Karpas-422 (cell line): ENCODE data around the gene TEAD4. TPM values are rescaled to one million over a fixed set of nuclear protein-coding genes. Genes with fewer than 3 reads are reported as not detected.

ENCODE experiments used
- DNase-seq: peaks from one replicate; pipeline ENCODE4 v3.0.0-alpha.2; 2015
- H2AFZ ChIP-seq: fragments of 200-600 bp; sonication (generic); 2 replicates; pipeline ENCODE4 v1.6.1; 2014; ENCODE audit warnings: antibody characterized with exemption, low read length, mixed read lengths
- H3K27ac ChIP-seq: fragments of 200-600 bp; sonication (generic); 2 replicates; pipeline ENCODE4 v1.5.1; 2014; ENCODE audit warnings: mild to moderate bottlenecking, low read length, moderate library complexity
- H3K27me3 ChIP-seq: fragments of 200-600 bp; sonication (generic); 2 replicates; pipeline ENCODE4 v1.6.1; 2014; ENCODE audit warnings: low read length, mixed read lengths
- H3K36me3 ChIP-seq: fragments of 200-600 bp; sonication (generic); 2 replicates; pipeline ENCODE4 v1.6.1; 2014; ENCODE audit warnings: low read length, mixed read lengths; ENCODE audit not compliant: insufficient read depth
- H3K4me1 ChIP-seq: fragments of 200-600 bp; sonication (generic); 2 replicates; pipeline ENCODE4 v1.6.1; 2014; ENCODE audit warnings: mild to moderate bottlenecking, low read length, mixed read lengths
- H3K4me2 ChIP-seq: fragments of 200-600 bp; sonication (generic); 2 replicates; pipeline ENCODE4 v1.6.1; 2014; ENCODE audit warnings: low read length, low read depth, mild to moderate bottlenecking; ENCODE audit not compliant: poor library complexity, severe bottlenecking
- H3K4me3 ChIP-seq: fragments of 200-600 bp; sonication (generic); 2 replicates; pipeline ENCODE4 v1.5.1; 2014; ENCODE audit warnings: mild to moderate bottlenecking, antibody characterized with exemption, low read length, mixed read lengths
- H3K79me2 ChIP-seq: fragments of 200-600 bp; sonication (generic); 2 replicates; pipeline ENCODE4 v1.6.1; 2014; ENCODE audit warnings: mild to moderate bottlenecking, low read length, mixed read lengths
- H3K9ac ChIP-seq: fragments of 200-600 bp; sonication (generic); 2 replicates; pipeline ENCODE4 v1.6.0; 2014; ENCODE audit warnings: low read length
- H3K9me2 ChIP-seq: fragments of 200-600 bp; sonication (generic), shearing (Covaris generic); replicated peaks from 2 replicates; pipeline ENCODE4 v1.6.0; 2014; ENCODE audit warnings: mild to moderate bottlenecking, low read length, moderate library complexity; ENCODE audit not compliant: insufficient read depth
- H3K9me3 ChIP-seq: fragments of 300-700, 200-600 bp; sonication (generic); 2 replicates; pipeline ENCODE4 v1.6.1; 2014; ENCODE audit warnings: low read length, mixed read lengths
- H4K20me1 ChIP-seq: fragments of 200-600 bp; sonication (generic); 2 replicates; pipeline ENCODE4 v1.6.1; 2014; ENCODE audit warnings: mild to moderate bottlenecking, antibody characterized with exemption, low read length, low read depth; ENCODE audit not compliant: insufficient read depth
- total RNA-seq: library from RNA; depleted of rRNA; stranded (reverse); fragments of >200 nt; shearing (Covaris generic); gene quantifications from 2 replicates; pipeline ENCODE4 v1.2.3, GENCODE V29; 2014; ENCODE audit warnings: low replicate concordance

Gene TEAD4
- total RNA-seq, 1 experiment from 2014 or later: not detected

GRCh38 chr12:3005736-3006135 lies 46.5 kb downstream of the TEAD4 start:
- no peak for DNase-seq
- Histone ChIP-seq H4K20me1 (no peaks in the 10 kb centered on the region), H3K9me2 (no peaks in the 10 kb centered on the region), H3K4me3 (no peak overlapping the region), H3K27ac (no peak overlapping the region), H2AFZ (no peak overlapping the region), H3K9me3 (no peaks in the 10 kb centered on the region), H3K27me3 (no peaks in the 10 kb centered on the region), H3K4me2 (no peak overlapping the region), H3K4me1 (peaks cover 7% of the 10 kb centered on the region), H3K79me2 (no peaks in the 10 kb centered on the region), H3K9ac (no peak overlapping the region), H3K36me3 (no peaks in the 10 kb centered on the region)

- H3K27me3 ChIP-seq: no peaks in the 10 kb centered on the region
- no peak overlapping the region for H3K9ac ChIP-seq
- no peak overlapping the region for H3K4me2 ChIP-seq
- no peaks in the 10 kb centered on the region for H4K20me1 ChIP-seq
- DNase-seq: no peak
- H3K79me2 ChIP-seq: no peaks in the 10 kb centered on the region
- H2AFZ ChIP-seq: no peak overlapping the region
- no peaks in the 10 kb centered on the region for H3K4me1 ChIP-seq
- H3K9me3 ChIP-seq: no peaks in the 10 kb centered on the region
- no peak overlapping the region for H3K27ac ChIP-seq
- H3K4me3 ChIP-seq: no peak overlapping the region
- H3K9me2 ChIP-seq: no peaks in the 10 kb centered on the region
- H3K36me3 ChIP-seq: no peaks in the 10 kb centered on the region
Observed at GRCh38 chr12:3009780-3010179, 50.6 kb downstream of the TEAD4 start.

GRCh38 chr12:3010214-3010930 lies 51.2 kb downstream of the TEAD4 start:
- Histone ChIP-seq H2AFZ (no peak overlapping the region), H3K4me1 (no peaks in the 10 kb centered on the region), H3K79me2 (no peaks in the 10 kb centered on the region), H3K9me3 (no peaks in the 10 kb centered on the region), H3K27me3 (no peaks in the 10 kb centered on the region), H3K4me3 (no peak overlapping the region), H4K20me1 (no peaks in the 10 kb centered on the region), H3K36me3 (no peaks in the 10 kb centered on the region), H3K27ac (no peak overlapping the region), H3K4me2 (no peak overlapping the region), H3K9ac (no peak overlapping the region), H3K9me2 (no peaks in the 10 kb centered on the region)
- DNase-seq: no peak

GRCh38 chr12:3012786-3013185 lies 53.6 kb downstream of the TEAD4 start:
- H3K36me3 ChIP-seq: no peaks in the 10 kb centered on the region
- H3K27ac ChIP-seq: no peak overlapping the region
- no peaks in the 10 kb centered on the region for H3K79me2 ChIP-seq
- H4K20me1 ChIP-seq: no peaks in the 10 kb centered on the region
- no peak overlapping the region for H3K4me2 ChIP-seq
- DNase-seq: no peak
- no peak overlapping the region for H2AFZ ChIP-seq
- H3K27me3 ChIP-seq: no peaks in the 10 kb centered on the region
- H3K4me1 ChIP-seq: no peaks in the 10 kb centered on the region
- no peak overlapping the region for H3K4me3 ChIP-seq
- no peaks in the 10 kb centered on the region for H3K9me2 ChIP-seq
- H3K9ac ChIP-seq: no peak overlapping the region
- no peaks in the 10 kb centered on the region for H3K9me3 ChIP-seq

GRCh38 chr12:3014641-3015040 lies 55.4 kb downstream of the TEAD4 start:
- H2AFZ ChIP-seq: no peak overlapping the region
- H3K9ac ChIP-seq: no peak overlapping the region
- no peak overlapping the region for H3K4me3 ChIP-seq
- H3K4me1 ChIP-seq: no peaks in the 10 kb centered on the region
- H3K36me3 ChIP-seq: no peaks in the 10 kb centered on the region
- H3K27ac ChIP-seq: no peak overlapping the region
- H4K20me1 ChIP-seq: no peaks in the 10 kb centered on the region
- DNase-seq: no peak
- H3K4me2 ChIP-seq: no peak overlapping the region
- no peaks in the 10 kb centered on the region for H3K9me2 ChIP-seq
- no peaks in the 10 kb centered on the region for H3K9me3 ChIP-seq
- H3K79me2 ChIP-seq: no peaks in the 10 kb centered on the region
- H3K27me3 ChIP-seq: no peaks in the 10 kb centered on the region

- Histone ChIP-seq H3K27me3 (no peaks in the 10 kb centered on the region), H3K4me1 (no peaks in the 10 kb centered on the region), H3K79me2 (no peaks in the 10 kb centered on the region), H3K4me2 (no peak overlapping the region), H3K9ac (no peak overlapping the region), H3K36me3 (no peaks in the 10 kb centered on the region), H3K4me3 (no peak overlapping the region), H3K27ac (no peak overlapping the region), H3K9me3 (no peaks in the 10 kb centered on the region), H2AFZ (no peak overlapping the region), H3K9me2 (no peaks in the 10 kb centered on the region), H4K20me1 (no peaks in the 10 kb centered on the region)
- DNase-seq: no peak
Observed at GRCh38 chr12:3015356-3015755, 56.2 kb downstream of the TEAD4 start.

GRCh38 chr12:3016191-3016590 lies 57.0 kb downstream of the TEAD4 start:
- no peak overlapping the region for H3K4me2 ChIP-seq
- no peak overlapping the region for H3K27ac ChIP-seq
- H3K4me1 ChIP-seq: no peaks in the 10 kb centered on the region
- no peaks in the 10 kb centered on the region for H3K9me2 ChIP-seq
- no peaks in the 10 kb centered on the region for H4K20me1 ChIP-seq
- no peaks in the 10 kb centered on the region for H3K36me3 ChIP-seq
- no peaks in the 10 kb centered on the region for H3K27me3 ChIP-seq
- no peak for DNase-seq
- no peak overlapping the region for H3K4me3 ChIP-seq
- H3K79me2 ChIP-seq: no peaks in the 10 kb centered on the region
- H3K9ac ChIP-seq: no peak overlapping the region
- no peaks in the 10 kb centered on the region for H3K9me3 ChIP-seq
- H2AFZ ChIP-seq: no peak overlapping the region

GRCh38 chr12:3017281-3017680 lies 58.1 kb downstream of the TEAD4 start:
- Histone ChIP-seq H3K9ac (no peak overlapping the region), H3K9me3 (no peaks in the 10 kb centered on the region), H3K9me2 (no peaks in the 10 kb centered on the region), H3K4me3 (no peak overlapping the region), H3K36me3 (no peaks in the 10 kb centered on the region), H3K27me3 (no peaks in the 10 kb centered on the region), H2AFZ (no peak overlapping the region), H3K4me2 (no peak overlapping the region), H3K27ac (no peak overlapping the region), H4K20me1 (no peaks in the 10 kb centered on the region), H3K79me2 (no peaks in the 10 kb centered on the region), H3K4me1 (no peaks in the 10 kb centered on the region)
- DNase-seq: no peak
